Activated CD4-positive, alpha-beta T cell treated with anti-CD3 and anti-CD28 coated beads for 24 hours (primary cell): ENCODE results near the gene ITGA4.

Experiments
- DNase-seq, 2 donors: peaks; one replicate each; pipeline ENCODE4 v3.0.0-alpha.2; 2020; ENCODE audit warnings: low read depth in 2 of 2

Gene ITGA4

DNA sequence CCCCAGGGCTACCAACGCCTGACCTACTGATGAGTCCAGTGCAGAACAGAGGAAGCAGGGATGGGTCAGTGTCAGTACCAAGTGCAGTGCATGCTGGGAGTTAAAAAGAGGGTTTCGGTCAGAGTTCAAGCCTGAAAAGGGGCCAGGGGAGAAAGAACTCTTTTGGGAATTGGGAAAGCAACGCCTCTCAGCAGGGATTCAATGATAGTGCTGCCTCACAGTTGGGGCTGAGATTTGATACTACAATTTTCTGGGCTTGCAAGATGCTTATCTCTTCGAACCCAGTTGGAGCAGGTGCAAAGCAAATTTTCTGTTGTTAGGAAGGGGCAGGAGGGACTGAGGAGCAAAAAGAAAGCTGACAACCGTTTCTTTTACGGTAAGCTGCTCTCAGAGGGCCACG lies 117.1 kb downstream of the ITGA4 start:
- DNase-seq: no peak

DNA sequence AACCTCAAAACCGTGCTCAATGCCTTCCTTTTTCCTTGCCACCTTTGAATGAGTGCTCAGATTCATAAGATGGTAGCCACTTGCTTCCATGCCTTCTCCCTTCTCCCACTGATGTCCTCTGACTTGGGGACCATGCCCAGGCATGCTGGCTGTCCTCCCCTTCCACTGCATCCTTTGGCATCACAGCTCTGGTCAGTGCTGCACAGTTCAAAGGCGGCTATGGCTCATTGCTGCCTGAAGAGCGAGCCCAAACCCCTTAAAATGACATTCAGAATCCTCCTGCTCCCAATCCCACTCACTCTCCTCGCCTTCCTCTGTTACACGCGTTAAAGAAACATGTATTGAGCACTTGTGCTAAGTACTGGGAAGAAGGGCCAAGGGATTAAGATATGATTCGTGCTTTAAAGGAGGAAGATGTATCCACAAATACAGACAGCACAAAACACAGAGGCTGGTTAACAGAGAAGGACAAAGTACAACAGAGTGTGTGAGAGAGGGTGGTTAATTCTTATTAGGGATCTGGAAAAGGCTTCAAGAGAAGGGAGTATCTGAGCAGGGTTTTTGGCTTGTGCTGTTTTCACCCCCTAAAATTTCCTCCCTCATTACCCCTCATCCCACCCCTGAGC lies 118.0 kb downstream of the ITGA4 start:
- no peak for DNase-seq

DNA sequence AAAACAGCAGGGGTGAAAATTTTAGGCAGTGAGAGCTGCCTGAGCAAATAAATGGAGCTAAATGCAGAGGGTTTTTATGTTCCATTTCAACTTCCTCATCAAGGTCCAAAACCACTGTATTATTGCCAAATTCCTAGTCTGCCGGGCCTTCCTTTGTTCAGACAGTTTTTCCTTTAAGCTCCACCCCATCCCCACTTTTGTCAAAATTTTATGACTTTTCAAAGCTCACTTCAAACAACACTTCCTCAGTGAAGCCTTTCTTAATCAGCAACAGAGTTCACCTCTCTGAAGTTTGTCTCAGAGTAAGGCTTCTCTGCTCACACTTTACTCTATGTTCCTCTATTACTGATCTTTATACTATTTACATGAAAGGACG lies 118.5 kb downstream of the ITGA4 start:
- DNase-seq: no peak

DNA sequence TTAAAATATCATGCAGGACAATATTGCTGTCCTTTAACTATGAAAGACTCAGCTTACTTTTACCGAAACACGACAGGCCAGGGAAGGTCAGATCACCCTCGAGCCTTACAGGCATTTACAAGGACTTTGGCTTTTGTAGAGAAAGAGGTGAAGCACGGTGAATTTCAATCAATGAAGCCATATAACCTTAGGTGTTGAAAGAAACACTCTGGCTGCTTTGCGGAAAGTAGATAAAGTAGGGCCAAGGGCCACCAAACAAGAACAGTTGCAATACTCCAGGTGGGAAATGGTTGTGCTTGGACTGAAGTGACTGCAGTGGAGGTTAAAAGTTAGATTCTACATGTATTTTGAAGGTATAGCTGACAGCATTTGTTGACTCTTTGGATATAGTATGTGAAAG lies 119.2 kb downstream of the ITGA4 start:
- no peak for DNase-seq

DNA sequence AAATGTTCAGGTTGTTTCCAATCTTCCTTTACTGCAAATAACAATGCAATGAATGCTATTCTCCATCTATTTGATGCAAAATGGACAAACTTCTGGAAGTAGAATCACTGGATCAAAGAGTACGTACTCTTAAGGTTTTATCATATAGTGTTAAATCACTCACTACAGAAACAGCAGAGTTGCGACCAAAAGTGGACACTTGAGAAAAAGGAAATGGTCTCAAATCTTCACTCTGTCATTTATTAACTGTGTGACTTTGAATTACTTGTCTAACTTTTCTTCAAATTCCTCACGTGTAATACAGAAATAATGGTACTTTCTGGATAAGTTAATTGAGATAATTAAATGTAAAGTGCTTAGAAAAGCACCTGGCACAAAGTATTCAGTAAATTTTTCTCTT lies 121.6 kb downstream of the ITGA4 start:
- no peak for DNase-seq

DNA sequence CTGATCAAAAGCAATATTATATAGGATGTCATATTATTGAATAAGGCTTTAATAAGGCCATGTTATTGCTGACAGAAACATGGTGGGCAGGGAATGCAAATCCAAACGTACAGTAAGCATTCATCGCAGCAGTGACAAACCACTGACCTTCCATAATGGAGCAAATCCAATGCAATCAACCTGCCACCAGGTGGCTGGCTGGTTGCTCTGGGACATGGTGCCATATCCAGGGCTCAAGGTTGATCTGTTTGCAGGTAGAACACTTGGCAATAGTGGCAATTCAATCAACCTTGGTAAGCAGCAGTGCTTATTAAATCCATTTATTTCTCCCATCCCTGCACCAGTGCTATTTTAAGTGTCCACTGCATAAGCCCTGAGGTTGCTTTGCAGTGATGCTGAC lies 124.3 kb downstream of the ITGA4 start:
- DNase-seq: no peak

DNA sequence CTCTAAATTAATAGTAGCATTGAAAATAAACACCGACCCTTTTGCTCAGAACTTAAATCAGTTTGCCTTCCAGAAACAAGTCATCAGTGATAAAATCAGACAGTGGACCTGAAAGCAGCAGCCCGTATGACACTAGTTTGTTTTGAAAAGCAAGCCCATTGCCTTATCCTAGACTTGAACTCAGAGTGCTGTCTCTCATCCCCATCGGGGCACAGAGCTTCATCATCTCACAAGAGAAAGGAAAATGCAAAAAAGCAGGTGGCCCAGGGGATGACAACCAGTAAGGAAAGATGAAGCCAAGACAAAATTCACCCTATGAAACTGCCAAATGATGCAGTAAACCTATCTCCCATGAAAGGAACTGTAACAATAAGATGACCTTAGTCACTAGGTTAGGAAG lies 128.5 kb downstream of the ITGA4 start:
- no peak for DNase-seq
